ENCODE measurements around the gene CD86. TPM values are rescaled to one million over a fixed set of nuclear protein-coding genes. Genes with fewer than 3 reads are reported as not detected.
"Not testable (repeated sequence)": the region's sequence is repeated elsewhere in the genome, so short reads cannot be mapped to it uniquely, and the experiment has no call there.

Gene CD86
- total and polyA plus RNA-seq, 10 donors: 9.8 to 41.8 (median 25.3) TPM

GRCh38 chr3:122033023-122033422 is 22.1 kb upstream of the CD86 start:
- DNase-seq: no peak
- Histone ChIP-seq H3K27ac (no peak overlapping the region), H3K4me3 (no peak overlapping the region), H3K9me3 (peaks cover 0 to 36% (median 28%) of the 10 kb centered on the region in 8 donors), H3K4me1 (no peaks in the 10 kb centered on the region), H3K36me3 (peaks cover 0 to 12% (median 0%) of the 10 kb centered on the region in 6 donors), H3K27me3 (replicated peaks in 1 of 7) (no peaks in the 10 kb centered on the region)
- TF ChIP-seq CTCF (IDR thresholded peaks at IDR 0.05 in 8 of 11, conservative IDR thresholded peaks at IDR 0.05 in 3 of 11) (no peak), POLR2A (IDR thresholded peaks at IDR 0.05) (no peak), POLR2AphosphoS5 (IDR thresholded peaks at IDR 0.05) (no peak)
- WGBS, 5 donors: 34 to 68% (median 56%) methylated on average over 1 of the region's 1 CpG
- intact Hi-C loops (cut with DNase I; ENCODE audit: low total_unique reads): no loop called here

- H3K4me3 ChIP-seq; intact Hi-C loops (cut with DNase I; ENCODE audit: low total_unique reads); H3K4me1 ChIP-seq; DNase-seq; H3K27ac ChIP-seq; H3K9me3 ChIP-seq; H3K36me3 ChIP-seq; H3K27me3 ChIP-seq (replicated peaks in 1 of 7): not testable (repeated sequence)
- WGBS, 5 donors: 88 to 100% (median 94%) methylated on average over 1 to 11 of the region's 16 CpGs
Measured at GRCh38 chr3:122047296-122047695, 7.9 kb upstream of the CD86 start.

- DNase-seq; H3K4me3 ChIP-seq; H3K9me3 ChIP-seq; H3K27ac ChIP-seq; H3K27me3 ChIP-seq (replicated peaks in 1 of 7); H3K36me3 ChIP-seq; H3K4me1 ChIP-seq; intact Hi-C loops (cut with DNase I; ENCODE audit: low total_unique reads): not testable (repeated sequence)
- 83 to 98% (median 92%) methylated on average over 7 to 11 of the region's 11 CpGs for WGBS, 5 donors
Measured at GRCh38 chr3:122047773-122048172, 7.4 kb upstream of the CD86 start.

- H3K4me1 ChIP-seq: peaks cover 0 to 20% (median 4%) of the 10 kb centered on the region in 6 donors
- peak in 1 of 11 experiments; percentile 6 for TF ChIP-seq CTCF (IDR thresholded peaks at IDR 0.05 in 8 of 11, conservative IDR thresholded peaks at IDR 0.05 in 3 of 11)
- no peak for TF ChIP-seq POLR2A (IDR thresholded peaks at IDR 0.05)
- 63 to 74% (median 70%) methylated on average over 3 of the region's 3 CpGs for WGBS, 5 donors
Measured at GRCh38 chr3:122052968-122053367, 2.2 kb upstream of the CD86 start.

GRCh38 chr3:122057671-122058070 is 2.5 kb downstream of the CD86 start:
- Histone ChIP-seq H3K9me3 (no peaks in the 10 kb centered on the region), H3K27ac (no peak overlapping the region), H3K36me3 (no peaks in the 10 kb centered on the region), H3K27me3 (replicated peaks in 1 of 7) (no peaks in the 10 kb centered on the region), H3K4me3 (peak overlapping the region in 1 of 8 donors; percentile 2), H3K4me1 (peaks cover 0 to 20% (median 4%) of the 10 kb centered on the region in 6 donors)
- WGBS, 5 donors: 77 to 88% (median 84%) methylated on average over 2 of the region's 2 CpGs
- intact Hi-C loops (cut with DNase I; ENCODE audit: low total_unique reads): no loop called here
- TF ChIP-seq POLR2AphosphoS5 (IDR thresholded peaks at IDR 0.05) (no peak), CTCF (IDR thresholded peaks at IDR 0.05 in 8 of 11, conservative IDR thresholded peaks at IDR 0.05 in 3 of 11) (no peak), POLR2A (IDR thresholded peaks at IDR 0.05) (no peak)
- no peak for DNase-seq

More at GRCh38 chr3:122052968-122053367, 2.2 kb upstream of the CD86 start:
- Histone ChIP-seq H3K9me3 (no peaks in the 10 kb centered on the region), H3K27ac (no peak overlapping the region), H3K27me3 (replicated peaks in 1 of 7) (no peaks in the 10 kb centered on the region), H3K4me3 (no peak overlapping the region), H3K36me3 (no peaks in the 10 kb centered on the region)
- intact Hi-C loops (cut with DNase I; ENCODE audit: low total_unique reads): no loop called here
- DNase-seq: no peak

Measured in spleen (tissue), 11 donors.